ENCODE data around the gene EXD3. TPM values are rescaled to one million over a fixed set of nuclear protein-coding genes. Genes with fewer than 3 reads are reported as not detected.

Gene EXD3
- 4.0 to 7.3 TPM (median 5.5 TPM) in 5 replicates for total RNA-seq (2022; extraction: Qiagen RNA extraction; ENCODE audit: low read depth)

GRCh38 chr9:137422604-137423513 lies at the start of gene EXD3, which contains the start of gene NOXA1:
Gene EXD3 (minus strand): TSS chr9:137423162. CDS start chr9:137395357, 27,805 bp downstream.
Gene NOXA1 (plus strand): TSS chr9:137423393. CDS start chr9:137423530, 137 bp downstream.

GRCh38 chr9:137459152-137459600 lies 36.2 kb upstream of the EXD3 start, which contains the start of gene NSMF:
Gene NSMF (minus strand): TSS chr9:137459334. CDS start chr9:137459102, 232 bp downstream.

GRCh38 chr9:137441289-137441934 lies 18.4 kb upstream of the EXD3 start, which contains the start of gene ENTPD8:
Gene ENTPD8 (minus strand): TSS chr9:137441357. CDS start chr9:137438285, 3,072 bp downstream.

GRCh38 chr9:137302118-137302448 lies 120.9 kb downstream of the EXD3 start, which contains the start of gene NRARP:
Gene NRARP (minus strand): TSS chr9:137302271. CDS start chr9:137301928, 343 bp downstream.

GRCh38 chr9:137277329-137278041 lies 145.5 kb downstream of the EXD3 start, which contains the start of gene TOR4A:
Gene TOR4A (plus strand): TSS chr9:137277726. CDS start chr9:137278690, 964 bp downstream.

Other genes with a start within 250 kb of the EXD3 start
- 21.7 to 38.1 TPM (median 33.0 TPM) in 5 replicates for gene ANAPC2, start 234.6 kb downstream of the EXD3 start, total RNA-seq (2022; extraction: Qiagen RNA extraction; ENCODE audit: low read depth)
- gene SSNA1, start 234.5 kb downstream of the EXD3 start, total RNA-seq (2022; extraction: Qiagen RNA extraction; ENCODE audit: low read depth), result 103 to 153 TPM (median 139 TPM) in 5 replicates
- 5.1 to 10.4 TPM (median 8.8 TPM) in 5 replicates for gene TPRN, start 222.4 kb downstream of the EXD3 start, total RNA-seq (2022; extraction: Qiagen RNA extraction; ENCODE audit: low read depth)
- gene TMEM203, start 217.5 kb downstream of the EXD3 start, total RNA-seq (2022; extraction: Qiagen RNA extraction; ENCODE audit: low read depth), result 33.4 to 46.5 TPM (median 43.2 TPM) in 5 replicates
- 10.9 to 18.5 TPM (median 16.3 TPM) in 5 replicates for gene NDOR1, start 217.5 kb downstream of the EXD3 start, total RNA-seq (2022; extraction: Qiagen RNA extraction; ENCODE audit: low read depth)
- gene RNF208, start 200.9 kb downstream of the EXD3 start, total RNA-seq (2022; extraction: Qiagen RNA extraction; ENCODE audit: low read depth), result 1.1 to 2.2 TPM (median 2.0 TPM) in 5 replicates
- 2.7 to 4.3 TPM (median 4.1 TPM) in 5 replicates for gene CYSRT1, start 198.0 kb downstream of the EXD3 start, total RNA-seq (2022; extraction: Qiagen RNA extraction; ENCODE audit: low read depth)
- 0.16 to 0.23 TPM (median 0.23 TPM) in 3 of 5 replicates, not detected in the others for gene RNF224, start 195.7 kb downstream of the EXD3 start, total RNA-seq (2022; extraction: Qiagen RNA extraction; ENCODE audit: low read depth)
- 0.07 to 0.08 TPM (median 0.07 TPM) in 3 of 5 replicates, not detected in the others for gene SLC34A3, start 192.3 kb downstream of the EXD3 start, total RNA-seq (2022; extraction: Qiagen RNA extraction; ENCODE audit: low read depth)
- 579 to 790 TPM (median 733 TPM) in 5 replicates for gene TUBB4B, start 181.9 kb downstream of the EXD3 start, total RNA-seq (2022; extraction: Qiagen RNA extraction; ENCODE audit: low read depth)
- gene STPG3, start 171.9 kb downstream of the EXD3 start, total RNA-seq (2022; extraction: Qiagen RNA extraction; ENCODE audit: low read depth), result not detected in 5 replicates
- gene NELFB, start 167.8 kb downstream of the EXD3 start, total RNA-seq (2022; extraction: Qiagen RNA extraction; ENCODE audit: low read depth), result 41.2 to 58.1 TPM (median 53.4 TPM) in 5 replicates
- 18.6 to 30.7 TPM (median 27.4 TPM) in 5 replicates for gene TOR4A, start 145.4 kb downstream of the EXD3 start, total RNA-seq (2022; extraction: Qiagen RNA extraction; ENCODE audit: low read depth)
- gene NRARP, start 120.9 kb downstream of the EXD3 start, total RNA-seq (2022; extraction: Qiagen RNA extraction; ENCODE audit: low read depth), result 3.9 to 9.5 TPM (median 7.7 TPM) in 5 replicates
- gene NOXA1, start 231 bp upstream of the EXD3 start, total RNA-seq (2022; extraction: Qiagen RNA extraction; ENCODE audit: low read depth), result 1.1 to 2.4 TPM (median 1.7 TPM) in 5 replicates
- 0.15 to 0.31 TPM (median 0.20 TPM) in 5 replicates for gene ENTPD8, start 18.2 kb upstream of the EXD3 start, total RNA-seq (2022; extraction: Qiagen RNA extraction; ENCODE audit: low read depth)
- 29.6 to 45.5 TPM (median 40.6 TPM) in 5 replicates for gene NSMF, start 36.2 kb upstream of the EXD3 start, total RNA-seq (2022; extraction: Qiagen RNA extraction; ENCODE audit: low read depth)
- 0.54 to 0.85 TPM (median 0.83 TPM) in 5 replicates for gene PNPLA7, start 127.2 kb upstream of the EXD3 start, total RNA-seq (2022; extraction: Qiagen RNA extraction; ENCODE audit: low read depth)
- gene MRPL41, start 128.7 kb upstream of the EXD3 start, total RNA-seq (2022; extraction: Qiagen RNA extraction; ENCODE audit: low read depth), result 53.0 to 92.3 TPM (median 89.7 TPM) in 5 replicates
- 22.0 to 30.8 TPM (median 25.4 TPM) in 5 replicates for gene DPH7, start 155.8 kb upstream of the EXD3 start, total RNA-seq (2022; extraction: Qiagen RNA extraction; ENCODE audit: low read depth)
- gene ZMYND19, start 167.3 kb upstream of the EXD3 start, total RNA-seq (2022; extraction: Qiagen RNA extraction; ENCODE audit: low read depth), result 33.6 to 54.8 TPM (median 52.3 TPM) in 5 replicates
- gene ARRDC1, start 182.5 kb upstream of the EXD3 start, total RNA-seq (2022; extraction: Qiagen RNA extraction; ENCODE audit: low read depth), result 19.3 to 30.4 TPM (median 28.1 TPM) in 5 replicates
- gene EHMT1, start 195.8 kb upstream of the EXD3 start, total RNA-seq (2022; extraction: Qiagen RNA extraction; ENCODE audit: low read depth), result 35.7 to 43.9 TPM (median 40.5 TPM) in 5 replicates